ENCODE measurements around the gene GPS1.

Gene GPS1

DNA sequence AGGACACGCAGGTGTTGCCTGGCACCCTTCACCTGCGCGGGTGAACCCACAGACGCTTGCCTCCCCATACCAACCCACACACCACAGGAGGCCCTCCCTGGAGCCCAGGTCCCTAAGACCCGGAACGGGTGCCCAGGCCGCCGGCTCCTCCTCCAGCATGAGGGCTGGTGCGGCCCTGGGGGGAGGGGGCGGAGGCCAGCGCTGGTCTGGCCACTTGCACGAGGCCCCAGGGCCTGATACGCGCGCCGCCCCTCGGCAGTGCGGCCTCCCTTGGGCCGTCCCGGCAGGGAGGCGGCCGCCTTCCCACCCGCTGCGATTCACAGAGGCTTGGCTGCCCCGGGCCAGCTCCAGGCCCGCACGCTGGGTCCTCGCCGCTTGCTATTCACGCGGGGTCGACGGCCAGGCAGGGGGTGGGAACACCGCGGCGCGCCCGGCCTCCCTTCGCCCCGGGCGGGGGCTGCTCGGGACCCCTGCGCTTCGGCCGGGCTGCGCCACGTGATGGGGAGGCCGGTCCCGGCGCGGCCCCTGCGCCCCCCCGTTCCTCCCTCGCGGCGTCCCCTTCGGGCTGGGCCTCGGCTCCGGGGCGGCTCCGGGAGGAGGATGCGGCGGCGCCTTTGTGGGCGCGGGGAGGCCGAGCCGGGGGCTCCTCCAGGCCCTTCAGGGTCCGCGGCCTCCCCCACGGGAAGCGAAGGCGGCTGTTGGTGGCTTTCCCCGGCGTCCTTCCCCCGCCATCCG lies 45.7 kb downstream of the GPS1 start:
- in situ Hi-C loops (cut with MboI; ENCODE audit: low sequenced_read_pairs), result no loop called here
- H3K4me3 ChIP-seq, result peak overlapping the region; percentile 74
- H3K9me3 ChIP-seq, result no peaks in the 10 kb centered on the region
- DNase-seq (ENCODE audit: low spot score in 2 of 2), result peak in 1 of 2 experiments; percentile 68
- peaks cover 52% of the 10 kb centered on the region for H3K36me3 ChIP-seq (replicated peaks)
- H3K4me1 ChIP-seq, result peaks cover 22% of the 10 kb centered on the region
- no peaks in the 10 kb centered on the region for H3K27me3 ChIP-seq (ENCODE audit: low read depth)

- Histone ChIP-seq H3K27me3 (ENCODE audit: low read depth) (no peaks in the 10 kb centered on the region), H3K9me3 (no peaks in the 10 kb centered on the region), H3K36me3 (replicated peaks) (peaks cover 47% of the 10 kb centered on the region), H3K4me1 (peaks cover 22% of the 10 kb centered on the region), H3K4me3 (peak overlapping the region; percentile 74)
- in situ Hi-C loops (cut with MboI; ENCODE audit: low sequenced_read_pairs), result no loop called here
- DNase-seq (ENCODE audit: low spot score in 2 of 2), result no peak
These were observed 46.1 kb downstream of the GPS1 start for GRCh38 chr17:82097919-82098168.

- peaks cover 25% of the 10 kb centered on the region for H3K4me1 ChIP-seq
- H3K4me3 ChIP-seq, result peak within 1 kb of the TSS; percentile 74
- no peaks in the 10 kb centered on the region for H3K27me3 ChIP-seq (ENCODE audit: low read depth)
- H3K36me3 ChIP-seq (replicated peaks), result peaks cover 42% of the 10 kb centered on the region
- in situ Hi-C loops (cut with MboI; ENCODE audit: low sequenced_read_pairs), result no loop called here
- no peaks in the 10 kb centered on the region for H3K9me3 ChIP-seq
- DNase-seq (ENCODE audit: low spot score in 2 of 2), result peak; percentile 86 to 96
These were observed 46.7 kb downstream of the GPS1 start, which contains the start of gene FASN for GRCh38 chr17:82098169-82098938. FASN (minus strand) TSS chr17:82098236; CDS start chr17:82096445, 1,791 bp downstream.

- no peaks in the 10 kb centered on the region for H3K27me3 ChIP-seq (ENCODE audit: low read depth)
- H3K4me1 ChIP-seq, result peaks cover 30% of the 10 kb centered on the region
- no peaks in the 10 kb centered on the region for H3K9me3 ChIP-seq
- no peak for DNase-seq (ENCODE audit: low spot score in 2 of 2)
- in situ Hi-C loops (cut with MboI; ENCODE audit: low sequenced_read_pairs), result no loop called here
- peaks cover 36% of the 10 kb centered on the region for H3K36me3 ChIP-seq (replicated peaks)
- H3K4me3 ChIP-seq, result peak overlapping the region; percentile 47
These were observed 47.5 kb downstream of the GPS1 start for GRCh38 chr17:82098939-82099763.

DNA sequence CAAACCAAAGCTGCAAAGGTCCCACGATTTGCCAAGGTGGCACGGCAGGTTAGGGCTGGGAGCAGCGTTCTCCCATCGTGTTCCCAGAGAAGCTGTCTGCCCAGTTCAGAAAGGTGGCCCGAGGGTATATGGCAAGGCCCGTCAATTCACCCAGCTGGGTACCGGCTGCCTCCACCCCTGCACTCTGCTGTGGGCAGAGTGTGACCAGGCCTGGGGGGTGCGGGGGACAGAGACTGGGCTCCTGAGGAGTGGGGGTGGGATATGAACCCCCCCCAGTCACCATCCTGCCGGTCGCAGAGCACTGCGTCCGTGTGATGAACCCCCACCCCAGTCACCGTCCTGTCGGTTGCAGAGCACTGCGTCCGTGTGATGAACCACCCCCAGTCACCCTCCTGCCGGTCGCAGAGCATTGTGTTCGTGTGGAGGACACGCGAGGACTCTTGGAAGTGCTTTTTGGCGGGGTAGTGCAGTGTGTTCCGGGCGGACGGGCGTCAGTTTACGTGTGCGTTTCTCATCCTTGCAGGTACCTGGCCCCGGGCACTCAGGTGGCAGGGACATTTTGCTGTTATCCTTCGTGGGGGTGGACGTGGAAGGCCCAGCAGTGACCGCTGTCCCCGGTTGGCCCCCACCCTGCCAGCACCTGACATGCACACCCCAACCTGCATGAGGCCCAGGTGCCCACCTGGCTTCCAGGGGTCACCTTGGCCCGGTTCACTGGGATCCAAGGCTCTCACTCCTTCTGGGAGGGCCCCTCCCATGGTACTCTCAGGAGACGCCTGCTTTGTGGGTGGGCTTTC lies 49.0 kb downstream of the GPS1 start:
- DNase-seq (ENCODE audit: low spot score in 2 of 2), result no peak
- peaks cover 30% of the 10 kb centered on the region for H3K4me1 ChIP-seq
- no peaks in the 10 kb centered on the region for H3K27me3 ChIP-seq (ENCODE audit: low read depth)
- H3K36me3 ChIP-seq (replicated peaks), result peaks cover 23% of the 10 kb centered on the region
- in situ Hi-C loops (cut with MboI; ENCODE audit: low sequenced_read_pairs), result no loop called here
- no peak overlapping the region for H3K4me3 ChIP-seq
- H3K9me3 ChIP-seq, result no peaks in the 10 kb centered on the region

DNA sequence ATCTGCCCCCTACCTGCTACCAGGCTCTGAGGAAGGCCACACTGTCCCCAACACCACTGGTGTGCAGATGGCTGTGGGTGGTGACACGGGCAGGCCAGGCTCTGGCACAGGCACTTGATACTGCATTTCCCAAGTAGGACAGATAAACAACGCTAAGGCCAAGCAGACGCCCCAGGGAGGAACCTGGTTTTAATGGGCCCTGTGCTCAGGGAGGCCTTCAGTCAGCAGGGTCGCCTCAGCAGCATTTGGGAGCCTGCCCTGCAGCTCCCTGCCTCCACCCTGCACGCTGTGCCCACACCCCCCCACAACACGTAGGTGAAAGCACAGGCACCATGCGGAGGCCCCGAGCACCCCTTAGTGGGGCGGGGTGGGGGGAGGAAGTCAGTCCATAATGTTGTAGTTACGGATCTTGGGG lies 49.6 kb downstream of the GPS1 start:
- Histone ChIP-seq H3K27me3 (ENCODE audit: low read depth) (no peaks in the 10 kb centered on the region), H3K4me1 (peaks cover 29% of the 10 kb centered on the region), H3K36me3 (replicated peaks) (peaks cover 17% of the 10 kb centered on the region), H3K9me3 (no peaks in the 10 kb centered on the region), H3K4me3 (no peak overlapping the region)
- peak in 1 of 2 experiments; percentile 11 for DNase-seq (ENCODE audit: low spot score in 2 of 2)
- in situ Hi-C loops (cut with MboI; ENCODE audit: low sequenced_read_pairs), result no loop called here

GRCh38 chr17:82101767-82102679 lies 50.3 kb downstream of the GPS1 start:
- in situ Hi-C loops (cut with MboI; ENCODE audit: low sequenced_read_pairs), result no loop called here
- peaks cover 25% of the 10 kb centered on the region for H3K4me1 ChIP-seq
- no peaks in the 10 kb centered on the region for H3K9me3 ChIP-seq
- no peak overlapping the region for H3K4me3 ChIP-seq
- no peaks in the 10 kb centered on the region for H3K27me3 ChIP-seq (ENCODE audit: low read depth)
- H3K36me3 ChIP-seq (replicated peaks), result peaks cover 9% of the 10 kb centered on the region; the same call in 1 of the 2 replicates
- peak in 1 of 2 experiments; percentile 23 for DNase-seq (ENCODE audit: low spot score in 2 of 2)

DNA sequence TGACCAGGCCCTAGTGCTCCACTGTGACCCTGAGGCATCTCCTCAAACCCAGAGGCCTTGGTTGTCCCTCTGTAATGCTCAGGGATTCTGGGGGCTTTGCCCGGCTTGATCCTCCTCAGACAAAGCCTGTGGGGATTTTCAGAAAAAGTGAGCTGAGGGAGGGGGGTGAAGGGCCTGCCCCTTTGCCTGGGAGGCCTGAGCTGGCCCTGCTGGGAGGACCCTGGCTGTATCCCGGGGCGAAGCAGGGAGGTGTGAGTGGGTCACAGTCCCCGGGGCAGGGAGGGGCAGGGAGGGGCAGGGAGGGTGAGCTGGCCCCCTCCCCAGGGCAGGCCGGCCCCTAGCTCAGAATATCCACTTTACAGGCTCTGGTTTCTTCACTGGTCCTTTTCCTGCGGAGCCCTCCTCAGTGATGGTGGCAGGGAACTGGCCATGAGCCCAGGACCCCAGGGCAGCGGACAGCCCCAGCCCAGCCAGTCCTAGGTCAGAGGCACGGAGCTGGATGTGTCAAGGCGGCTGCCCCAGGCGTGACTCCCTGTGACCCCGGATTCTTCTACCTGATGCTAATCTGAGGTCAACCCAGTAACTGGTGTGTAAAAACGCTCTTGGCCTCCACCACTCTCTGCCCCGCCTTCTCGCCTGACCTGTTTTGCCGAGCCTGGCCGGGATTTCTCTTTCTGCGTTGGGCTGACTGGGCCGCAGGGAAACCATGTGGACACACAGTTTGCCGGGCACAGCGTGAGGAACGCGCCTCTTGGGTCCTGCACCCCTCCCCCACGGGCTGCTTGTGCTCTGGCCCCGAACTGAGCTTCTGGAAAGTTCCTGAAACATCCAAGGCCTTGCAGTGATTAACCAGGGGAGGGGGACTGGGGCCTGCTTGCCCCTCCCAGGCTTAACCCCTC lies 52.1 kb downstream of the GPS1 start:
- Histone ChIP-seq H3K4me1 (peaks cover 25% of the 10 kb centered on the region), H3K9me3 (no peaks in the 10 kb centered on the region), H3K4me3 (no peak overlapping the region), H3K36me3 (replicated peaks) (no peaks in the 10 kb centered on the region), H3K27me3 (ENCODE audit: low read depth) (no peaks in the 10 kb centered on the region)
- in situ Hi-C loops (cut with MboI; ENCODE audit: low sequenced_read_pairs), result no loop called here
- DNase-seq (ENCODE audit: low spot score in 2 of 2), result peak in 1 of 2 experiments; percentile 48

GRCh38 chr17:82104797-82105416 lies 53.2 kb downstream of the GPS1 start:
- no peak overlapping the region for H3K4me3 ChIP-seq
- peaks cover 16% of the 10 kb centered on the region for H3K4me1 ChIP-seq
- H3K36me3 ChIP-seq (replicated peaks), result no peaks in the 10 kb centered on the region
- H3K9me3 ChIP-seq, result no peaks in the 10 kb centered on the region
- DNase-seq (ENCODE audit: low spot score in 2 of 2), result no peak
- in situ Hi-C loops (cut with MboI; ENCODE audit: low sequenced_read_pairs), result no loop called here
- no peaks in the 10 kb centered on the region for H3K27me3 ChIP-seq (ENCODE audit: low read depth)

DNA sequence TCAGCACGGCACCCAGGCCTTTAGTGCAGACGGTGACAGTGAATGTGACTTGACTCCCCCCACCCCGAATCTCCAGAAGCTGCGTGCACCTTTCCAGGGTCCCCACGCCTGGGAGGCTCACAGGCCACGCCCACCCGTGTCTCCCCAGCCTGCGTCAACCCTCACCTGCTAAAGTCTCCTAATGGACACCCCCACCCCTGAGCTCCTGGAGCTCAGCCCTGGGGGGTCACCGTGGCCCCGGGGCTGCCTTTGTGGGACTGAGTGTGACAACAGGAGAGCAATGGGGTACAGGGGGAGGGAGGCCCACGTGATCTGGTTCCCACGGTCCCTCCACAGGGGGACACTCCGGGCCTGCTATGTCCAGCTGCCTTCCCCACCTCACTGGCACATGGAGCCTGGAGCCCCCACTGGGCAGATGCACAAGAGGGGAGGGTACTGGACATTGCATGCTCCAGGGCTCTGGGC lies 53.8 kb downstream of the GPS1 start:
- no peak for DNase-seq (ENCODE audit: low spot score in 2 of 2)
- H3K27me3 ChIP-seq (ENCODE audit: low read depth), result no peaks in the 10 kb centered on the region
- H3K4me1 ChIP-seq, result peaks cover 12% of the 10 kb centered on the region
- in situ Hi-C loops (cut with MboI; ENCODE audit: low sequenced_read_pairs), result no loop called here
- no peaks in the 10 kb centered on the region for H3K9me3 ChIP-seq
- H3K36me3 ChIP-seq (replicated peaks), result no peaks in the 10 kb centered on the region
- H3K4me3 ChIP-seq, result no peak overlapping the region

GRCh38 chr17:82105882-82106687 lies 54.4 kb downstream of the GPS1 start:
- no peaks in the 10 kb centered on the region for H3K9me3 ChIP-seq
- H3K27me3 ChIP-seq (ENCODE audit: low read depth), result no peaks in the 10 kb centered on the region
- H3K4me1 ChIP-seq, result peaks cover 12% of the 10 kb centered on the region
- no peaks in the 10 kb centered on the region for H3K36me3 ChIP-seq (replicated peaks)
- H3K4me3 ChIP-seq, result no peak overlapping the region
- peak in 1 of 2 experiments; percentile 67 for DNase-seq (ENCODE audit: low spot score in 2 of 2)
- in situ Hi-C loops (cut with MboI; ENCODE audit: low sequenced_read_pairs), result no loop called here

All from HAP-1 (cell line).